ENCODE results near the gene SMARCAL1. TPM values are rescaled to one million over a fixed set of nuclear protein-coding genes. Genes with fewer than 3 reads are reported as not detected.

Gene SMARCAL1
- total RNA-seq, 1 experiment from 2014 or later, result 20.9 TPM

- peaks cover 3% of the 10 kb centered on the region; the same call in 1 of the 2 replicates for H3K9me3 Mint-ChIP-seq
- H3K27ac Mint-ChIP-seq, result no peak overlapping the region
- TF ChIP-seq ZNF671 (CRISPR knock-in tag; IDR thresholded peaks at IDR 0.05) (no peak), OVOL2 (CRISPR knock-in tag; IDR thresholded peaks at IDR 0.05; ENCODE audit: borderline replicate concordance) (no peak), NR2C2 (CRISPR knock-in tag; IDR thresholded peaks at IDR 0.05) (no peak), CREB1 (CRISPR knock-in tag; IDR thresholded peaks at IDR 0.05) (no peak), ATF3 (CRISPR knock-in tag; conservative IDR thresholded peaks at IDR 0.05) (no peak), PRRX2 (CRISPR knock-in tag; IDR thresholded peaks at IDR 0.05) (no peak), ELF4 (CRISPR knock-in tag; IDR thresholded peaks at IDR 0.05; ENCODE audit: low read depth) (no peak), FOXP4 (CRISPR knock-in tag; IDR thresholded peaks at IDR 0.05) (no peak), STAT6 (CRISPR knock-in tag; conservative IDR thresholded peaks at IDR 0.05; ENCODE audit: low read depth) (no peak), ZNF281 (CRISPR knock-in tag; IDR thresholded peaks at IDR 0.05) (no peak), GTF2I (CRISPR knock-in tag; conservative IDR thresholded peaks at IDR 0.05) (no peak), IRF2 (CRISPR knock-in tag; IDR thresholded peaks at IDR 0.05; ENCODE audit: borderline replicate concordance, low read depth) (no peak)
- no peak overlapping the region for H3K4me3 Mint-ChIP-seq
- no peak for DNase-seq (ENCODE audit: low spot score)
- no peak for ATAC-seq
- peaks cover 7% of the 10 kb centered on the region; the same call in 1 of the 2 replicates for H3K4me1 Mint-ChIP-seq
- CTCF ChIA-PET, result interaction anchor here (1.5 kb wide), 1 partner anchor 12 kb away, joined by 5 read pairs; no protein-coding TSS in a partner anchor
- POLR2A ChIA-PET, result no interaction called here
- no peaks in the 10 kb centered on the region for H3K36me3 Mint-ChIP-seq
- no peaks in the 10 kb centered on the region; the same call in 1 of the 2 replicates for H3K27me3 Mint-ChIP-seq (ENCODE audit: low read depth)
Observed at GRCh38 chr2:216392945-216393840, 19.1 kb upstream of the SMARCAL1 start.

GRCh38 chr2:216394881-216395280 is 17.4 kb upstream of the SMARCAL1 start:
- H3K27me3 Mint-ChIP-seq (ENCODE audit: low read depth), result no peaks in the 10 kb centered on the region; the same call in 1 of the 2 replicates
- peaks cover 5% of the 10 kb centered on the region; the same call in 1 of the 2 replicates for H3K9me3 Mint-ChIP-seq
- CTCF ChIA-PET, result no interaction called here
- no peaks in the 10 kb centered on the region for H3K36me3 Mint-ChIP-seq
- H3K27ac Mint-ChIP-seq, result no peak overlapping the region
- peaks cover 10% of the 10 kb centered on the region; the same call in 1 of the 2 replicates for H3K4me1 Mint-ChIP-seq
- no peak for ATAC-seq
- H3K4me3 Mint-ChIP-seq, result no peak overlapping the region
- DNase-seq (ENCODE audit: low spot score), result no peak
- POLR2A ChIA-PET, result no interaction called here
- TF ChIP-seq MXD4 (CRISPR knock-in tag; IDR thresholded peaks at IDR 0.05; ENCODE audit: borderline replicate concordance) (no peak), MYBL2 (CRISPR knock-in tag; IDR thresholded peaks at IDR 0.05) (no peak), USF2 (CRISPR knock-in tag; IDR thresholded peaks at IDR 0.05) (no peak), GRHL2 (CRISPR knock-in tag; IDR thresholded peaks at IDR 0.05; ENCODE audit: insufficient replicate concordance, severe bottlenecking) (no peak), ATF2 (CRISPR knock-in tag; IDR thresholded peaks at IDR 0.05; ENCODE audit: borderline replicate concordance, low read depth) (no peak), ZBTB21 (CRISPR knock-in tag; IDR thresholded peaks at IDR 0.05; ENCODE audit: borderline replicate concordance) (no peak), CREM (CRISPR knock-in tag; IDR thresholded peaks at IDR 0.05) (no peak), NR3C1 (CRISPR knock-in tag; conservative IDR thresholded peaks at IDR 0.05; ENCODE audit: low read depth) (no peak), ERG (CRISPR knock-in tag; IDR thresholded peaks at IDR 0.05) (no peak), OVOL2 (CRISPR knock-in tag; IDR thresholded peaks at IDR 0.05; ENCODE audit: borderline replicate concordance) (no peak), ZNF219 (CRISPR knock-in tag; IDR thresholded peaks at IDR 0.05; ENCODE audit: borderline replicate concordance) (no peak), TEAD1 (CRISPR knock-in tag; IDR thresholded peaks at IDR 0.05) (no peak)
